H9 (cell line): ENCODE data around the gene MAGEB17. TPM values are rescaled to one million over a fixed set of nuclear protein-coding genes. Genes with fewer than 3 reads are reported as not detected.

ENCODE experiments used
- DNase-seq: peaks from one replicate; pipeline ENCODE4 v3.0.0-alpha.2; 2017
- H2AFZ ChIP-seq: one replicate; pipeline ENCODE4 v1.6.1; 2013; ENCODE audit warnings: mild to moderate bottlenecking, low read length, control low read depth, moderate library complexity
- H2AK5ac ChIP-seq: 2 replicates; pipeline ENCODE4 v1.6.1; 2013; ENCODE audit warnings: low read length, control low read depth, mixed read lengths; ENCODE audit not compliant: insufficient read length
- H2BK120ac ChIP-seq: one replicate; pipeline ENCODE4 v1.6.1; 2013; ENCODE audit warnings: low read depth, mild to moderate bottlenecking, low read length, control low read depth, inconsistent platforms; ENCODE audit not compliant: poor library complexity, severe bottlenecking
- H2BK12ac ChIP-seq: 2 replicates; pipeline ENCODE4 v1.6.1; 2013; ENCODE audit warnings: low read length, control low read depth, mixed read lengths, low read depth; ENCODE audit not compliant: insufficient read length
- H2BK15ac ChIP-seq: 2 replicates; pipeline ENCODE4 v1.6.1; 2013; ENCODE audit warnings: low read depth, low read length, control low read depth
- H2BK20ac ChIP-seq: one replicate; pipeline ENCODE4 v1.6.1; 2013; ENCODE audit warnings: low read depth, mild to moderate bottlenecking, low read length, control low read depth, inconsistent platforms; ENCODE audit not compliant: poor library complexity, severe bottlenecking
- H2BK5ac ChIP-seq: 2 replicates; pipeline ENCODE4 v1.6.1; 2013; ENCODE audit warnings: low read length, control low read depth, mixed read lengths; ENCODE audit not compliant: insufficient read length
- H3K14ac ChIP-seq: 2 replicates; pipeline ENCODE4 v1.6.1; 2013; ENCODE audit warnings: low read length, control low read depth; ENCODE audit not compliant: insufficient read depth
- H3K18ac ChIP-seq: 2 replicates; pipeline ENCODE4 v1.6.1; 2013; ENCODE audit warnings: low read depth, mild to moderate bottlenecking, mixed read lengths, low read length, control low read depth; ENCODE audit not compliant: insufficient read length
- H3K23ac ChIP-seq: 2 replicates; pipeline ENCODE4 v1.6.1; 2013; ENCODE audit warnings: low read length, control low read depth, mixed read lengths, low read depth; ENCODE audit not compliant: insufficient read length
- H3K23me2 ChIP-seq: 2 replicates; pipeline ENCODE4 v1.6.1; 2013; ENCODE audit warnings: low read depth, mild to moderate bottlenecking, mixed read lengths, low read length, control low read depth; ENCODE audit not compliant: insufficient read length, poor library complexity, severe bottlenecking
- H3K27ac ChIP-seq: 2 replicates; pipeline ENCODE4 v1.5.1; 2013; ENCODE audit warnings: low read length, control low read depth, mixed read lengths, low read depth; ENCODE audit not compliant: insufficient read length
- H3K27me3 ChIP-seq: 2 replicates; pipeline ENCODE4 v1.6.1; 2013; ENCODE audit warnings: low read length, control low read depth, inconsistent platforms; ENCODE audit not compliant: insufficient read depth
- H3K4ac ChIP-seq: 2 replicates; pipeline ENCODE4 v1.6.1; 2013; ENCODE audit warnings: low read depth, mild to moderate bottlenecking, control low read depth, inconsistent platforms, low read length, moderate library complexity
- H3K4me1 ChIP-seq: 2 replicates; pipeline ENCODE4 v1.6.1; 2013; ENCODE audit warnings: low read length, control low read depth, inconsistent platforms; ENCODE audit not compliant: insufficient read depth
- H3K4me2 ChIP-seq: 2 replicates; pipeline ENCODE4 v1.6.1; 2013; ENCODE audit warnings: low read length, control low read depth, mixed read lengths; ENCODE audit not compliant: insufficient read length, insufficient read depth
- H3K56ac ChIP-seq: 2 replicates; pipeline ENCODE4 v1.6.1; 2013; ENCODE audit warnings: low read depth, mild to moderate bottlenecking, mixed read lengths, low read length, control low read depth; ENCODE audit not compliant: insufficient read length
- H3K79me1 ChIP-seq: 2 replicates; pipeline ENCODE4 v1.6.1; 2013; ENCODE audit warnings: low read depth, mild to moderate bottlenecking, moderate library complexity, low read length, control low read depth, inconsistent platforms; ENCODE audit not compliant: insufficient read depth, poor library complexity, severe bottlenecking
- H3K79me2 ChIP-seq: 2 replicates; pipeline ENCODE4 v1.6.1; 2013; ENCODE audit warnings: low read length, control low read depth, inconsistent platforms; ENCODE audit not compliant: insufficient read depth
- H3K9ac ChIP-seq: 2 replicates; pipeline ENCODE4 v1.6.1; 2013; ENCODE audit warnings: low read length, control low read depth, mixed read lengths; ENCODE audit not compliant: insufficient read length; ENCODE audit errors: extremely low read depth
- H3K9me3 ChIP-seq: one replicate; pipeline ENCODE4 v1.6.1; 2013; ENCODE audit warnings: low read depth, low read length, inconsistent platforms; ENCODE audit not compliant: control insufficient read depth
- H3T11ph ChIP-seq: one replicate; pipeline ENCODE4 v1.6.1; 2013; ENCODE audit warnings: mild to moderate bottlenecking, low read length, control low read depth, inconsistent platforms
- H4K20me1 ChIP-seq: one replicate; pipeline ENCODE4 v1.6.1; 2013; ENCODE audit not compliant: control insufficient read depth, insufficient read length, insufficient read depth
- H4K5ac ChIP-seq: 2 replicates; pipeline ENCODE4 v1.6.1; 2013; ENCODE audit warnings: low read depth, mild to moderate bottlenecking, mixed read lengths, low read length, control low read depth; ENCODE audit not compliant: insufficient read length
- H4K8ac ChIP-seq: replicated peaks from 2 replicates; pipeline ENCODE4 v1.6.1; 2013; ENCODE audit warnings: low read length, control low read depth, mixed read lengths, low read depth; ENCODE audit not compliant: insufficient read length
- H4K91ac ChIP-seq: 2 replicates; pipeline ENCODE4 v1.6.1; 2013; ENCODE audit warnings: low read depth, mild to moderate bottlenecking, moderate library complexity, mixed read lengths, low read length, control low read depth; ENCODE audit not compliant: insufficient read length
- H3K27ac Mint-ChIP-seq, 3 experiments: 2 replicates in 2 of 3; 3 replicates in 1 of 3; pipeline ENCODE4 v1.8.0; 2020 to 2021; ENCODE audit warnings: mixed read lengths in 3 of 3, mild to moderate bottlenecking in 1 of 3, moderate library complexity in 1 of 3
- H3K27me3 Mint-ChIP-seq: 2 replicates; pipeline ENCODE4 v1.8.0; 2021; ENCODE audit warnings: low read depth, mild to moderate bottlenecking, moderate library complexity, mixed read lengths
- H3K36me3 Mint-ChIP-seq, 3 experiments: 2 replicates in 2 of 3; 3 replicates in 1 of 3; pipeline ENCODE4 v1.8.0; 2020 to 2021; ENCODE audit warnings: low read depth in 3 of 3, mixed read lengths in 3 of 3; ENCODE audit not compliant: insufficient read depth in 1 of 3
- H3K4me1 Mint-ChIP-seq, 2 experiments: 2 replicates each; pipeline ENCODE4 v1.8.0; 2020; ENCODE audit warnings: mixed read lengths in 2 of 2
- H3K4me3 Mint-ChIP-seq, 2 experiments: 2 replicates in 1 of 2; 3 replicates in 1 of 2; pipeline ENCODE4 v1.8.0; 2020 to 2021; ENCODE audit warnings: mild to moderate bottlenecking in 2 of 2, mixed read lengths in 2 of 2, moderate library complexity in 1 of 2
- H3K9me3 Mint-ChIP-seq, 2 experiments: 2 replicates in 1 of 2; 3 replicates in 1 of 2; pipeline ENCODE4 v1.8.0; 2020; ENCODE audit warnings: mild to moderate bottlenecking in 2 of 2, mixed read lengths in 2 of 2, moderate library complexity in 1 of 2
- WGBS: extraction: QIAGEN DNeasy Blood & Tissue Kit; methylation state at CpG from one replicate; pipeline ENCODE4 v1.1.7; 2013; ENCODE audit warnings: missing lambda C conversion rate, low lambda C conversion rate, mixed read lengths; ENCODE audit not compliant: insufficient read length; ENCODE audit errors: extremely low coverage; 5-methylcytosine and 5-hydroxymethylcytosine counted together
- total RNA-seq: library from RNA; stranded (reverse); gene quantifications from 2 replicates; pipeline ENCODE4 v1.2.1, GENCODE V29; 2021
- TF ChIP-seq, protein P1 (sequence below): fragments of 200-600 bp; sonication (generic); conservative IDR thresholded peaks from 3 replicates; pipeline ENCODE4 v1.8.0; 2021; ENCODE audit warnings: antibody characterized with exemption, mild to moderate bottlenecking

Gene MAGEB17
- total RNA-seq, 1 experiment from 2014 or later = 0.74 TPM

DNA sequence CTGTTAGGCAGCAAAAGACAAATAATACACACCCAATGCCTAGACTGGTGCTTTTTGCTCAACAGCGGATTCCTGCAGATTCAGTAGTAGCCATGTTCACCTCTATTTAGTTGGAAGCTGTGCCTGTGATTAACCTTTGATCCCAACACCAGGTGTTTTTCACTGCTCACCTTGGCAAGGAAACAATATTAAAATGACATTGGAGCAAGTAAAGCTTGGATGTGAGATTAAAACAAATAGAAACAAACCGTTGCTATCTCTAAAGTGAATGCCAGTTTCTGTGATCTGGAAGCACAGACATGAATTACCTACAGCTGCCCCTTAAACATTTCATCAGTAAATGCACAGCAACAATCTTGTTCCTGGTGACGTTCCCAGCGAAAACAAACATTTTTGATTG lies 35.7 kb downstream of the MAGEB17 start:
- no peak overlapping the region for H3K4me3 Mint-ChIP-seq
- H3K79me2 ChIP-seq = no peaks in the 10 kb centered on the region
- no peak overlapping the region for H2BK12ac ChIP-seq

More for the DNA sequence above, 35.7 kb downstream of the MAGEB17 start:
- H2BK15ac ChIP-seq = no peak overlapping the region
- H3K4me1 ChIP-seq = peaks cover 5% of the 10 kb centered on the region; the same call in 1 of the 2 replicates
- H3K56ac ChIP-seq = no peak overlapping the region
- Mint-ChIP-seq H3K36me3 (peaks cover 9 to 19% (median 13%) of the 10 kb centered on the region in 3 experiments; a peak in 6 of 7 replicates), H3K27ac (no peak overlapping the region), H3K9me3 (peaks cover 5% of the 10 kb centered on the region in 2 experiments; a peak in 4 of 5 replicates), H3K4me1 (peaks cover 23 to 32% of the 10 kb centered on the region in 2 experiments), H3K27me3 (no peaks in the 10 kb centered on the region)
- no peak overlapping the region for H4K8ac ChIP-seq
- H3K79me1 ChIP-seq = no peaks in the 10 kb centered on the region
- no peak overlapping the region for H3T11ph ChIP-seq
- H4K20me1 ChIP-seq = no peaks in the 10 kb centered on the region
- H2BK20ac ChIP-seq = no peak overlapping the region
- H4K91ac ChIP-seq = no peak overlapping the region
- H2AK5ac ChIP-seq = no peak overlapping the region
- no peak overlapping the region for H2BK5ac ChIP-seq
- no peak overlapping the region for H4K5ac ChIP-seq
- no peak overlapping the region for H3K14ac ChIP-seq
- no peak overlapping the region for H3K18ac ChIP-seq
- no peaks in the 10 kb centered on the region for H3K23me2 ChIP-seq
- H2AFZ ChIP-seq = no peak overlapping the region
- no peaks in the 10 kb centered on the region for H3K9me3 ChIP-seq
- H3K27me3 ChIP-seq = no peaks in the 10 kb centered on the region
- H3K9ac ChIP-seq = no peak overlapping the region
- H3K23ac ChIP-seq = no peak overlapping the region
- no CpG with 5 or more reads among the region's 4 CpGs for WGBS
- TF ChIP-seq, protein P1, sequence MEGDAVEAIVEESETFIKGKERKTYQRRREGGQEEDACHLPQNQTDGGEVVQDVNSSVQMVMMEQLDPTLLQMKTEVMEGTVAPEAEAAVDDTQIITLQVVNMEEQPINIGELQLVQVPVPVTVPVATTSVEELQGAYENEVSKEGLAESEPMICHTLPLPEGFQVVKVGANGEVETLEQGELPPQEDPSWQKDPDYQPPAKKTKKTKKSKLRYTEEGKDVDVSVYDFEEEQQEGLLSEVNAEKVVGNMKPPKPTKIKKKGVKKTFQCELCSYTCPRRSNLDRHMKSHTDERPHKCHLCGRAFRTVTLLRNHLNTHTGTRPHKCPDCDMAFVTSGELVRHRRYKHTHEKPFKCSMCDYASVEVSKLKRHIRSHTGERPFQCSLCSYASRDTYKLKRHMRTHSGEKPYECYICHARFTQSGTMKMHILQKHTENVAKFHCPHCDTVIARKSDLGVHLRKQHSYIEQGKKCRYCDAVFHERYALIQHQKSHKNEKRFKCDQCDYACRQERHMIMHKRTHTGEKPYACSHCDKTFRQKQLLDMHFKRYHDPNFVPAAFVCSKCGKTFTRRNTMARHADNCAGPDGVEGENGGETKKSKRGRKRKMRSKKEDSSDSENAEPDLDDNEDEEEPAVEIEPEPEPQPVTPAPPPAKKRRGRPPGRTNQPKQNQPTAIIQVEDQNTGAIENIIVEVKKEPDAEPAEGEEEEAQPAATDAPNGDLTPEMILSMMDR = no peak
- no peak overlapping the region for H3K4me2 ChIP-seq
- no peak overlapping the region for H3K27ac ChIP-seq
- no peak overlapping the region for H2BK120ac ChIP-seq
- no peak for DNase-seq
- H3K4ac ChIP-seq = no peak overlapping the region
